Colonic mucosa (tissue), 4 donors: ENCODE data around the gene HIVEP3. TPM values are rescaled to one million over a fixed set of nuclear protein-coding genes. Genes with fewer than 3 reads are reported as not detected.

ENCODE experiments used
- DNase-seq: peaks from one replicate; pipeline ENCODE4 v3.0.0-alpha.2; 2020
- H3K27ac ChIP-seq: fragments of 200-600 bp; one replicate; pipeline ENCODE4 v1.8.0; 2021
- H3K27me3 ChIP-seq: fragments of 200-600 bp; one replicate; pipeline ENCODE4 v1.8.0; 2021
- H3K36me3 ChIP-seq: fragments of 200-600 bp; one replicate; pipeline ENCODE4 v1.8.0; 2021
- H3K4me1 ChIP-seq: fragments of 200-600 bp; one replicate; pipeline ENCODE4 v1.8.0; 2021; ENCODE audit warnings: mild to moderate bottlenecking
- H3K4me3 ChIP-seq: fragments of 200-600 bp; one replicate; pipeline ENCODE4 v1.8.0; 2021
- H3K9ac ChIP-seq, 2 donors: one replicate each; pipeline ENCODE4 v1.7.0; 2013; ENCODE audit warnings: control low read depth in 2 of 2, low read depth in 2 of 2, low read length in 2 of 2
- H3K9me3 ChIP-seq: fragments of 200-600 bp; one replicate; pipeline ENCODE4 v1.8.0; 2021
- intact Hi-C: fragments of 100-400 bp; cut with DNase I; formaldehyde crosslinking; loops from one replicate; pipeline ENCODE4 v1.14.1; 2022
- total RNA-seq, 2 donors: library from RNA; stranded (reverse); fragmentation: NEBNext Ultra II Directional in 1 of 2; extraction: Animal tissue kit (Norgen Biotek cat#: 25700) in 1 of 2; gene quantifications; one replicate each; pipeline ENCODE4 v1.2.1, GENCODE V29; 2021
- TF ChIP-seq, protein P1 (sequence below): fragments of 200-600 bp; IDR thresholded peaks from one replicate; pipeline ENCODE4 v1.8.0; 2022; ENCODE audit warnings: antibody characterized with exemption, mild to moderate bottlenecking
- donor health status: healthy.
- donor health status: DM: no; HTN: no; CAD: no.
- donor health status: DM: no; HTN: no; CAD: no.

HIVEP3 gene
- total RNA-seq, 2 donors from 2014 or later, result 1.9 to 3.3 TPM

DNA sequence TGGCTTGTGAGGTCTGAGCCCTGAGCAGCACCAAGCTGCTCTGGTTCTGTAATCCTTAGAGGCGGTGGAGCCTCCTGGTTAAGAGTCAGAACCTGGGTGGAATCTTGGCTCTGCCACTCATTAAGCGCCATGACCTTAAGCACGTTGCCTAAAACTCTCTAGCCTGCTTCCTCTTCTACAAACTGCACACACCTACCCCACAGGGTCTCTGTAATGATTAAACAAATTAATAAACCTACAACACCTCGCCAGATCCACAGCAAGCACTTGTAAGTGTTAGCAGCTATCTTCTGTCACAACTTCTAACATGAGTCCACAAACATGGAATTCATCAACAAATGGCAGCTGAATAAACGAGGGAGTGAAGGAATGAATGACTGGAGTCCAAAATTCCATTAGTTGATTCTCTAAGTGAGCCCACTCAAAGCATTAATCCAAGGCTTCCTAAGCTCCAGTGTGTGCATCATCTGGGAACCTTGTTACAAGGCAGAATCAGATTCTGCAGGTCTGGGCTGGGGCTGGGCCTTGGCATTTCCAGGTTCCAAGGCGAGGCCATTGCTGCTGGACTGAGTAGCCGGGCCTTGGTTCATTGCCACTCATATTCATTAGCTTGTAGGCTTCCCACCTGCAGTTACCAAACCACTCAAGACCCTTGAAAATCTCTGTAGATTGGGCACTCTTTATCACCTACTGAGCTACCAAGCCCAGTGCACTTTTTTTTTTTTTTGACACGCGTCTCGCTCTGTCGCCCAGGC lies 168.6 kb downstream of the HIVEP3 start:
- H3K27ac ChIP-seq, result no peak overlapping the region
- H3K27me3 ChIP-seq, result no peaks in the 10 kb centered on the region
- DNase-seq, result no peak
- H3K4me3 ChIP-seq, result no peak overlapping the region
- no peaks in the 10 kb centered on the region for H3K4me1 ChIP-seq
- no peaks in the 10 kb centered on the region for H3K9me3 ChIP-seq
- TF ChIP-seq, protein P1, sequence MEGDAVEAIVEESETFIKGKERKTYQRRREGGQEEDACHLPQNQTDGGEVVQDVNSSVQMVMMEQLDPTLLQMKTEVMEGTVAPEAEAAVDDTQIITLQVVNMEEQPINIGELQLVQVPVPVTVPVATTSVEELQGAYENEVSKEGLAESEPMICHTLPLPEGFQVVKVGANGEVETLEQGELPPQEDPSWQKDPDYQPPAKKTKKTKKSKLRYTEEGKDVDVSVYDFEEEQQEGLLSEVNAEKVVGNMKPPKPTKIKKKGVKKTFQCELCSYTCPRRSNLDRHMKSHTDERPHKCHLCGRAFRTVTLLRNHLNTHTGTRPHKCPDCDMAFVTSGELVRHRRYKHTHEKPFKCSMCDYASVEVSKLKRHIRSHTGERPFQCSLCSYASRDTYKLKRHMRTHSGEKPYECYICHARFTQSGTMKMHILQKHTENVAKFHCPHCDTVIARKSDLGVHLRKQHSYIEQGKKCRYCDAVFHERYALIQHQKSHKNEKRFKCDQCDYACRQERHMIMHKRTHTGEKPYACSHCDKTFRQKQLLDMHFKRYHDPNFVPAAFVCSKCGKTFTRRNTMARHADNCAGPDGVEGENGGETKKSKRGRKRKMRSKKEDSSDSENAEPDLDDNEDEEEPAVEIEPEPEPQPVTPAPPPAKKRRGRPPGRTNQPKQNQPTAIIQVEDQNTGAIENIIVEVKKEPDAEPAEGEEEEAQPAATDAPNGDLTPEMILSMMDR, result no peak
- H3K9ac ChIP-seq, result no peak overlapping the region
- intact Hi-C loops, result no loop called here
- H3K36me3 ChIP-seq, result no peaks in the 10 kb centered on the region

- TF ChIP-seq, protein P1, result no peak
- H3K4me1 ChIP-seq, result no peaks in the 10 kb centered on the region
Measured at GRCh38 chr1:41745022-41745421, 173.7 kb downstream of the HIVEP3 start.

DNA sequence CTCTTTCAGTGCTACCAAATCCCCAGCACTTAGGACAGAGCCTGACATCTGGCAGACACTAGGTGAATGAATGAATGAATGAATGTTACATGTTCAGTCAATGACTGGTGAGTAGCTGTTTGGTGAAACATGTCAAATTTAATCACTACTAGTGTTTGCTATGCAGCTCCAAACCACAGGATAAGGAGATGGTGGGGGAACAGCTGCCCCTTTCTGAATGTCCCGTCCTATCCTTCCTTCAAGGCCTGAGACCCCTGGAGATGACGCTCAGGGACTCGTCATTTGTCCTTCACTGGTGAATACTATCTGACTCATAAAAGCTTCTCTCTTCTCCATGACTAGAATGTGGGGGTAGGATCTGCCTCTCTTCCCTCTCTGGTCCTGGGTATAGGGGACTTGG lies 175.4 kb downstream of the HIVEP3 start:
- Histone ChIP-seq H3K4me1 (no peaks in the 10 kb centered on the region), H3K9ac (no peak overlapping the region), H3K27ac (no peak overlapping the region), H3K36me3 (no peaks in the 10 kb centered on the region), H3K4me3 (no peak overlapping the region), H3K27me3 (no peaks in the 10 kb centered on the region), H3K9me3 (no peaks in the 10 kb centered on the region)
- TF ChIP-seq, protein P1, result no peak
- no peak for DNase-seq
- intact Hi-C loops, result no loop called here

More at GRCh38 chr1:41745022-41745421, 173.7 kb downstream of the HIVEP3 start:
- H3K4me3 ChIP-seq, result no peak overlapping the region
- H3K9ac ChIP-seq, result no peak overlapping the region
- no peak overlapping the region for H3K27ac ChIP-seq
- DNase-seq, result no peak
- no peaks in the 10 kb centered on the region for H3K36me3 ChIP-seq
- no peaks in the 10 kb centered on the region for H3K9me3 ChIP-seq
- H3K27me3 ChIP-seq, result no peaks in the 10 kb centered on the region
- intact Hi-C loops, result no loop called here

DNA sequence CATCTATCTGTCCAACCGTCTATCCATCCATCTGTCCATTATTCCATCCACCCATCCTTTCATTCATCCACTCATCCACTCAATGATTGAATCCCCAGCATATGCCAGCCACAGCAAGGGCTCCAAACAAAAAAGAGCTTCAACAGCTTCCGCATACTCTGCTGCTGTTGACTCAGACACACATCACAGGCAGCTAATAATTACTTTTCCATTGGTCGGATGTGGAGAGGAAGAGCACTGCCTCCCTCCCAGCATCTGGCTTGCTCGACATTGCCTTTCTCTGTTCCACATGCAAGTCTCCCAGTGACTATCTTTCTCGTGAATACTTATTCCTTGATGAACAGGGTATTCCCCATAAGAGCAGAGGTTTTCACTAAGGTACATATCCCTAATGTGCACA lies 176.5 kb downstream of the HIVEP3 start:
- TF ChIP-seq, protein P1, result no peak
- no peak for DNase-seq
- H3K9ac ChIP-seq, result no peak overlapping the region
- no peak overlapping the region for H3K27ac ChIP-seq
- no peaks in the 10 kb centered on the region for H3K4me1 ChIP-seq
- no peaks in the 10 kb centered on the region for H3K36me3 ChIP-seq
- H3K4me3 ChIP-seq, result no peak overlapping the region
- H3K9me3 ChIP-seq, result no peaks in the 10 kb centered on the region
- intact Hi-C loops, result no loop called here
- H3K27me3 ChIP-seq, result no peaks in the 10 kb centered on the region

DNA sequence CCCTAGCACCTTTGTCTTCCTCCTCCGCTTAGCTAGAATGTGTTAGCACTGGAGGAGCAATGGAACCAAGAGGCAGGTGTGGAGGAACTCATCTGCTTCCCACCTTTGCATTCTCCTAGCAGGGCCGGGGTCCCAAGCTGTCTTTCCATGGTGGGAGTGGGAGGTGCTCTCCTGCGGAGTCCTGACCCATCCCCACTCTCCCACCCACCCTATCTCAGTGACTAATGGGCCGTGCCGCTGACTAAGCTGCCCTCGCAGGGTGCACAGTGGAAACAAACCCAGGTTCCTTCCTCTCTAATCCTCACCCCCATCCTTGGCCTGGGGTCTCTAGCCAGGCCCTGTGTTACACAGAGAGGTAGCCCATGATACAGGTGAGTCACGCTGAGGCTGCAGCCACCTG lies 177.5 kb downstream of the HIVEP3 start:
- TF ChIP-seq, protein P1, result no peak
- no peaks in the 10 kb centered on the region for H3K4me1 ChIP-seq
- no peaks in the 10 kb centered on the region for H3K9me3 ChIP-seq
- DNase-seq, result no peak
- intact Hi-C loops, result no loop called here
- H3K36me3 ChIP-seq, result no peaks in the 10 kb centered on the region
- H3K4me3 ChIP-seq, result no peak overlapping the region
- no peaks in the 10 kb centered on the region for H3K27me3 ChIP-seq
- H3K27ac ChIP-seq, result no peak overlapping the region
- H3K9ac ChIP-seq, result no peak overlapping the region
